HG03469 (cell line): ENCODE measurements around the gene GYS2.
"Not testable (repeated sequence)": the region's sequence is repeated elsewhere in the genome, so short reads cannot be mapped to it uniquely, and the experiment has no call there.

Experiments
- ATAC-seq: cut with Tn5 transposase; IDR thresholded peaks from one replicate; pipeline ENCODE4 v1.9.1; 2021; ENCODE audit warnings: mild to moderate bottlenecking, moderate library complexity, moderate number of reproducible peaks; ENCODE audit not compliant: unreplicated experiment

GYS2 gene

DNA sequence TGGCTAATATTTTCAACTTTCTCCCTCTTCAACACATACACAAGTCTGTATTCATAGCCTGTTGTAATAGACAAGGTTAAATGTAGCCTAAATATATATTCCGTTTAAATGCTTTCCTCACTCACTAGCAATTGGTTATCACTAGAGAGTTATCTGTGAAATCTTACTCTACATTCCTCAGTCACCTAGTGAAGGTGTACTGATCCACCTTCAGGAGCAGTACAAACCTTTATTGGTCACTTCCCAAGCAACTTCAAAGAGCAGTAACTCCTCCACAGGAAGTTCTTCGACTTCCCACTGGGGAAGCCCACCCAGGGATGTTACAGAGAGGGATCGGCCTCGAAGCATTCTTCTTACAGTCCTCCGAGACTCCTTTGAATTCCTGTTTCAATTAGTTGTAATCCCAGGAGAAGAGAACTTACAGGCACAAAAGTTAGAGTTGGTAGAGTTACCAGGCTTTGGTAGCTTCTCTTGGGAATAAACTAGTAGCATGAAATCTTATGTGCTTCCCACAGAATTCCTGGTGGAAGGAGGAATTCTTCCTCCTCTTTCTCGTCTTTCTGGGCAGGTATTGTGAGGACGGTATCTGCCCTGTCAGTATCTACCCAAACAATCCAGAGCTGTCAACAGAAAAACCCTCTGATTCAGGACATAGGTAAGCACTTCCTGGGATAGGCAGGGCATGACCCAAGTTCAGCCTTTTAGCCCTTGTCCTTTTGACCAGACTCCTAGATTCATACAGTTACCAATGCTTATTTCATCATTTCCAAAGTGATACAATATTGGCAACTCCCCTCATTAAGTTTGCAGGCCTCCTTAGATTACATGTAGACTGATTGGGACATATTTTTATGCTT lies at the start of gene GYS2:
GYS2 (minus strand) TSS at position 603 of the 857 bp plus-strand sequence; CDS start at position 348, 255 bp downstream.
- no peak for ATAC-seq

- ATAC-seq: no peak
Observed at GRCh38 chr12:21651821-21652220, 47.2 kb upstream of the GYS2 start.

- ATAC-seq: no peak
Observed at GRCh38 chr12:21650997-21651396, 46.4 kb upstream of the GYS2 start.

GRCh38 chr12:21649034-21649433 lies 44.4 kb upstream of the GYS2 start:
- ATAC-seq: no peak

DNA sequence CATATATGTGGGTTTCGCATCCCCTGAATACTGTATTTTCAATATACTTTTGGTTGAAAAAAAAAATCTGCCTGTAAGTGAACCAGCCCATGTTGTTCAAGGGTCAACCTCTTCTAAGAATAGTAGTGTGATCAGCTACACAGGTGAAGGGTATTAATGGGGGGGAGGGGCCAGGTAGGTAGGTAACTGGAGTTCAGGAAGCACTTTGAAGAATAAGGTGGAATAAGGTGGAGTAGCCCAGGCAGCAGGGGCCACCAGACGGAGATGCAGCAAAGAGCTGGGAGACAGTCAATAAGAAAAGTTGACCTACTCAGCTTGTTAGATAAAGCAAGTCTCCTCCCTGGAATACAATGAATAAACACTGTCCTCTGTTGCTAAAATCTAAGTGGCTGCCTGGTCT lies 43.7 kb upstream of the GYS2 start:
- no peak for ATAC-seq

- no peak for ATAC-seq
Observed at GRCh38 chr12:21647179-21647578, 42.5 kb upstream of the GYS2 start.

- not testable (repeated sequence) for ATAC-seq
Observed at GRCh38 chr12:21645041-21645500, 40.4 kb upstream of the GYS2 start.

GRCh38 chr12:21644516-21644915 lies 39.9 kb upstream of the GYS2 start:
- no peak for ATAC-seq

DNA sequence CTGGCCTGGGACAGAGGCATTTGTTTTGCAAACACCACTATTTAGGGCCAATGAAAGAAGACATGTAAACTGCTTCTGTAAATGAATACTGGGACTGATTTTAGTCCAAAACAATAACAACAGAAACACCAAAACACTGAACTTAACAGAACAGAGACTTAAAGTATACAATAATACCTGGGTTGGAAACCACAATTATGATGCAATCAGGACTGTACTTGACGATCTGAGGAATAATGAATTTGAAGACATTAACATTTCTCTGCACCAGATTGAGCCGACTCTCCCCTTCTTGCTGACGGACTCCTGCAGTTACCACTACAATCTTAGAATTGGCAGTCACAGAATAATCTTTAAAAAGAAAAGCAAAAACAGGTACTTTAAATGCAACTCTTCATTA lies 39.1 kb upstream of the GYS2 start:
- ATAC-seq: no peak

DNA sequence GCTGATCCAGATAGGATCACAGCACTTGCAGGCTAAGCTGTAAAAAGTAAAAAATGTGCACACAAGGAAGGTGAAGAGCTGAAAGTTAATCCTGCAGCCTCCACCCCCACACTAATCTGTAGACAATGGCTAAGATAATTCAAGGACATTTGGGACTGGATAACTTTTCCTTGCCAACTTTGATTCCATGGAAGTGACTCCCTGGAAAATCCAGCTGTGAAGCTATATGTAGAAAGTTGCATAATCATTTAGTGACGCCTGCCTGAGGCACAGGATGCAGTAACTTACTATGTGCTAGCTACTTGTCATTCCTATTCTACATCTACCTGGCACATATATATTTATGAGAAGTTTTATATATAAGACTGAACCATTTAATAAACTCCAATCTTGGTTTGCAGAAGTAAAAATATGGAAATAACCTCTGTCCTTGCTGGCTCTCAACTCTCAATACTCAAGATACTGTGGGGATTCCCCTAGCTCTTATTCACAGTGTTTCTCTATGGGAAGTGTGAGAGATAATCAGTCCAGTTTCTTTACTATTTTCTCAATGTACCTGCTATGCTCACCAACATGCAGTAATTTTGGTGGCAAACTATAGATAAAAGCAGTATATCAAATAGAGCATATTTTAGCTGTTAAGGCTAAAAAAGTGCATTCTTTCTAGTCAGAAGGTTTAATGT lies 38.2 kb upstream of the GYS2 start:
- no peak for ATAC-seq

DNA sequence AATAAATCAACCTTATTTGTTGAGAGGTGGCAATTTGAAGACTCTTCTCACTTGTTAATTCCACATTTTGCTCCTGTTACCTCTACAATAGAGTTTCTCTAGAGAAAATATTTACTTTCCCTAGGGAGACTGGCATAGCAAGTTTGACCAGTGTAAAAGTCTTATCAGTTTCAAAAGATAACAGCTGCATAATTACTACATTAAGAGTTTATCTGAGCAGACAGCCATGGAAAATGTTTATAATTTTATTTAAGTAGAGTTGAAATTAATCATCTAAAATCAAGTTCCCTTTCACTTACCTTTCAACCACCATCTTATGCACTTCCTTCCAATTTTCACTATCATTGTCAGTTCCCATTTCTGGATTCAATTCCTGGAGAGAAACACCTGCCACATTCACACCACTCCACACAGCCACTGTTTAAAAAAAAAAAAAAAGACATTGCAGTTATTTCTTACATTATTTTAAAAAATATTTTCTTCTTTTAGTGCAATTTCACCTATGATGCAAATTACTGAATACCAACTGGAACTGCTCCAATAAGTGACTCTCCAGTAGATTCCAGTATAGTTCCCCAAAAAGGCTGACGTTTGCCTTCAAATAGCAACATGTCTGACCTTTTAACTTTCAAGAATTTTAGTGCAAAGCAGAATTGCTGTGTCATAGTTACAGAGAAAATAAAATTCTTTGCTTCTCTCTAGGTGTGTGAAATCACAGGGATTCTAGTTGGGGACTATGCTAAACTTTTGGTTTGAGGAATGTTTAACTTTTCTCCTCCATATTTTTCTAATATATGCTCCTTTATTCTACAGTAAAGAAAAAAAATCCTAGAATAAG lies 33.6 kb upstream of the GYS2 start:
- no peak for ATAC-seq

GRCh38 chr12:21634245-21634644 lies 29.6 kb upstream of the GYS2 start:
- ATAC-seq: no peak

DNA sequence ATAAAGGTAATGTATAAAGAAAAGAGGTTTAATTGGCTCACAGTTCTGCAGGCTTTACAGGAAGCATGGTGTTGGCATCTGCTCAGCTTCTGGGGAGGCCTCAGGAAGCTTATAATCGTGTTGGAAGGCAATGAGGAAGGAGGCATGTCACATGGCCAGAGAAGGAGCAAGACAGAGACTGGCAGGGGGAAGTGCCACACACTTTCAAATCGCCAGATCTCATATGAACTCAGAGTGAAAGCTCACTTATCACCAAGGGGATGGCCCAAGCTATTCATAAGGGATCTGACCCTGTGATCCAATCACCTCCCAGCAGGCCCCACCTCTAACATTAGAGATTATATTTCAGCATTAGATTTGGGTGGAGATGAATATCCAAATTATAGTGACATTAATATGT lies 26.7 kb upstream of the GYS2 start:
- no peak for ATAC-seq

DNA sequence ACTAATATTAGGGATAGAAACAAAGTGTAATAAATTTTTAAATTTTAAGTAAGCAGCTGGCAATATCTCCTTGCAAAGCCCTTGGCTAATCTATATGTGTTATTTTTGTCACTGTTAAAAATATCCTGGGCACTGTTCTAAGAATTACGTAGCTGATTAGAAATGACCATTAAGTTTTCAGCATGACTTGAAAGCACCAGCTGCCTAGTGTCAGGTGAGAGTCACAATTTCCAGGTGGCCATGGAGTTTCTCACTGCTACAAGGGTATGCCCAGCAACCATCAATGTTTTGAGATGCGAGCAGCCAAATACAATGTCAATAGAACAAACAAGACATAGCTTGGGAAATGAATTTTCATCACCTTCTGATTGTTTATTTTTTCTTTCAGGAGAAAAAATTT lies 23.3 kb upstream of the GYS2 start:
- no peak for ATAC-seq

DNA sequence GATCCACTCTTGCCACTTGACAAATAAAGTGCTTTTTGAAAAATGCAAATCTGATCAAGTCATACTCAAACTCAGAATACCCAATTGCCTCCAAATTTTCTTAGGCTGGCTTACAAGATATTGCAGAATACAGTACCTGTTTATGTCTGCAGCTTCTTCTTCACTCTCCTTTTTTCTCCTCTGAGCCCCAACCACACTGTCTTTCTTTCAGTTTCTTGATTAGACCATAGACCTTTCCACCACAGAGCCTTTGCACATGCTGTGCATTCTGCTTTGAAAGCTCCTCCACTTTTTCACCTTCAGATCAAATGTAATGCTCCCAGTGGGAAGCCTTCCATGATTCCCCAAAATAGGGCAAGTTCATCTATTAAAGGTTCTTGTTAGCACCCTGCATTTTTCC lies 13.9 kb upstream of the GYS2 start:
- ATAC-seq: no peak

GRCh38 chr12:21617030-21617429 lies 12.4 kb upstream of the GYS2 start:
- no peak for ATAC-seq

- no peak for ATAC-seq
Observed at GRCh38 chr12:21615431-21615830, 10.8 kb upstream of the GYS2 start.

GRCh38 chr12:21614506-21614905 lies 9.9 kb upstream of the GYS2 start:
- ATAC-seq: no peak

- ATAC-seq: no peak
Observed at GRCh38 chr12:21613931-21614330, 9.3 kb upstream of the GYS2 start.

DNA sequence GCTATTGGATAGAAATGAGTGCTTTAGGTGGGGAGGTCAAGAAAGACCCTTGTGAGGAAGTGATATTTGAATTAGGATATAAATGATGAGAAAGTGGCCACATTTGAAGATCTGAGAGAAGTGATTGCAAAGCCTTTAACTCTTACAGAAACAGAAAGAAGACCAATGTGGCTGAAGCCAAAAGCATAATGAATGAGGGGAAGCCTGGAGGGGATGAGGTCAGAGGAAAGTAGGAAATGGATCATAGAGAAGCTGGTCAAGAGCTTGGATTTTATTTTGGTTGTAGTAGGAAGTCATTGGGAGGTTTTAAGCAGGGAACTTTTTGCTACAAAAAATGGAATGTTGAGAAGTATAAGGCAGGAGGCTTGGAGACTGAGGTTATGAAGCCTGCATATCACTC lies 3.5 kb upstream of the GYS2 start:
- ATAC-seq: no peak

DNA sequence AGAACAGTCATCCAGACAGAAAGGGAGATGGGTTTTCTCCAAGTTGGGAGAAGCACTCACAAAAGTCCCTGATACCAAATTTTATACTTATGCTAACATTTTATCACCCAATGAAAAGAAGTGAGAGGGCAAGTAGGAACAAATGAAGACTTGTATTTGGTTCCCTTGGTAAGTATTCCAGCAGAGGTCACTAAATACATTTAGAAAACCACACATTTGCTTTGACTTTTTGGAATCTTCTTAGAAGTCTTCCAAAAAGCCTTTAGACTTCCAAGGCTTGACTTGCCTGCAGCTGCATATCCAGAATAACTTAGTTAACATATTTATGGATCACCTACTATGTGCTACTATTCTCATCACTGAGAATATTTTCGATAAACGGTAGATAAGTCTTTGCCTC lies 3.1 kb upstream of the GYS2 start:
- ATAC-seq: no peak
